Dendritic cell treated with granulocyte-macrophage colony-stimulating factor and Interleukin-4, amounts not matched to agents 40 ng/mL and 50 ng/mL, for 4 days (primary cell): ENCODE measurements around the gene ART1.
A peak's percentile ranks its signal among the peaks of the same experiment; 100 is the strongest.

Experiments used
- H3K27ac Mint-ChIP-seq: one replicate; pipeline ENCODE4 v1.8.0; 2022; ENCODE audit warnings: mild to moderate bottlenecking, mixed read lengths
- H3K27me3 Mint-ChIP-seq: one replicate; pipeline ENCODE4 v1.8.0; 2022; ENCODE audit warnings: mild to moderate bottlenecking, mixed read lengths
- H3K36me3 Mint-ChIP-seq: one replicate; pipeline ENCODE4 v1.8.0; 2022; ENCODE audit warnings: low read depth, mixed read lengths
- H3K4me1 Mint-ChIP-seq: one replicate; pipeline ENCODE4 v1.8.0; 2022; ENCODE audit warnings: low read depth, mixed read lengths
- H3K4me3 Mint-ChIP-seq: one replicate; pipeline ENCODE4 v1.8.0; 2022; ENCODE audit warnings: mild to moderate bottlenecking, moderate library complexity, mixed read lengths
- H3K9me3 Mint-ChIP-seq: one replicate; pipeline ENCODE4 v1.8.0; 2022; ENCODE audit warnings: mixed read lengths
- intact Hi-C: fragments of 100-400 bp; cut with micrococcal nuclease; formaldehyde crosslinking; loops from one replicate; pipeline ENCODE4 v1.15.0; 2022

The ART1 gene

GRCh38 chr11:3686751-3687150, 41.8 kb downstream of the ART1 start:
- H3K27ac Mint-ChIP-seq, result no peak overlapping the region
- intact Hi-C loops, result no loop called here
- no peak overlapping the region for H3K4me3 Mint-ChIP-seq
- no peaks in the 10 kb centered on the region for H3K4me1 Mint-ChIP-seq
- H3K9me3 Mint-ChIP-seq, result no peaks in the 10 kb centered on the region
- peaks cover 96% of the 10 kb centered on the region for H3K36me3 Mint-ChIP-seq
- no peaks in the 10 kb centered on the region for H3K27me3 Mint-ChIP-seq

- intact Hi-C loops, result no loop called here
- Mint-ChIP-seq H3K27ac (no peak overlapping the region), H3K36me3 (peaks cover 89% of the 10 kb centered on the region), H3K27me3 (no peaks in the 10 kb centered on the region), H3K9me3 (no peaks in the 10 kb centered on the region), H3K4me3 (no peak overlapping the region), H3K4me1 (no peaks in the 10 kb centered on the region)
Observed at GRCh38 chr11:3700410-3700809, 55.5 kb downstream of the ART1 start.

- no peaks in the 10 kb centered on the region for H3K4me1 Mint-ChIP-seq
- no peaks in the 10 kb centered on the region for H3K27me3 Mint-ChIP-seq
- peaks cover 89% of the 10 kb centered on the region for H3K36me3 Mint-ChIP-seq
- no peak overlapping the region for H3K27ac Mint-ChIP-seq
- H3K4me3 Mint-ChIP-seq, result no peak overlapping the region
- intact Hi-C loops, result no loop called here
- no peaks in the 10 kb centered on the region for H3K9me3 Mint-ChIP-seq
Observed at GRCh38 chr11:3700910-3701309, 56.0 kb downstream of the ART1 start.

- Mint-ChIP-seq H3K9me3 (no peaks in the 10 kb centered on the region), H3K4me3 (no peak overlapping the region), H3K27ac (no peak overlapping the region), H3K36me3 (peaks cover 95% of the 10 kb centered on the region), H3K4me1 (no peaks in the 10 kb centered on the region), H3K27me3 (no peaks in the 10 kb centered on the region)
- intact Hi-C loops, result no loop called here
Observed at GRCh38 chr11:3703383-3703782, 58.5 kb downstream of the ART1 start.

GRCh38 chr11:3707176-3707575, 62.2 kb downstream of the ART1 start:
- H3K27ac Mint-ChIP-seq, result no peak overlapping the region
- intact Hi-C loops, result no loop called here
- H3K9me3 Mint-ChIP-seq, result no peaks in the 10 kb centered on the region
- peaks cover 79% of the 10 kb centered on the region for H3K36me3 Mint-ChIP-seq
- no peaks in the 10 kb centered on the region for H3K27me3 Mint-ChIP-seq
- peaks cover 6% of the 10 kb centered on the region for H3K4me1 Mint-ChIP-seq
- no peak overlapping the region for H3K4me3 Mint-ChIP-seq

- no peaks in the 10 kb centered on the region for H3K27me3 Mint-ChIP-seq
- peaks cover 78% of the 10 kb centered on the region for H3K36me3 Mint-ChIP-seq
- no peak overlapping the region for H3K27ac Mint-ChIP-seq
- no peak overlapping the region for H3K4me3 Mint-ChIP-seq
- intact Hi-C loops, result no loop called here
- peaks cover 6% of the 10 kb centered on the region for H3K4me1 Mint-ChIP-seq
- no peaks in the 10 kb centered on the region for H3K9me3 Mint-ChIP-seq
Observed at GRCh38 chr11:3709977-3710376, 65.0 kb downstream of the ART1 start.

GRCh38 chr11:3710485-3711259, 65.7 kb downstream of the ART1 start:
- Mint-ChIP-seq H3K9me3 (no peaks in the 10 kb centered on the region), H3K27ac (peak overlapping the region; percentile 50), H3K4me1 (peaks cover 6% of the 10 kb centered on the region), H3K36me3 (peaks cover 78% of the 10 kb centered on the region), H3K4me3 (no peak overlapping the region), H3K27me3 (no peaks in the 10 kb centered on the region)
- intact Hi-C loops, result no loop called here

- H3K9me3 Mint-ChIP-seq, result no peaks in the 10 kb centered on the region
- no peak overlapping the region for H3K27ac Mint-ChIP-seq
- H3K27me3 Mint-ChIP-seq, result no peaks in the 10 kb centered on the region
- H3K4me1 Mint-ChIP-seq, result peaks cover 6% of the 10 kb centered on the region
- peaks cover 81% of the 10 kb centered on the region for H3K36me3 Mint-ChIP-seq
- intact Hi-C loops, result no loop called here
- no peak overlapping the region for H3K4me3 Mint-ChIP-seq
Observed at GRCh38 chr11:3712274-3712673, 67.3 kb downstream of the ART1 start.
